Measurements from ENCODE around the gene FCHSD2. TPM values are rescaled to one million over a fixed set of nuclear protein-coding genes. Genes with fewer than 3 reads are reported as not detected.

Gene FCHSD2
- total RNA-seq, 1 donor from 2014 or later = 19.7 TPM

DNA sequence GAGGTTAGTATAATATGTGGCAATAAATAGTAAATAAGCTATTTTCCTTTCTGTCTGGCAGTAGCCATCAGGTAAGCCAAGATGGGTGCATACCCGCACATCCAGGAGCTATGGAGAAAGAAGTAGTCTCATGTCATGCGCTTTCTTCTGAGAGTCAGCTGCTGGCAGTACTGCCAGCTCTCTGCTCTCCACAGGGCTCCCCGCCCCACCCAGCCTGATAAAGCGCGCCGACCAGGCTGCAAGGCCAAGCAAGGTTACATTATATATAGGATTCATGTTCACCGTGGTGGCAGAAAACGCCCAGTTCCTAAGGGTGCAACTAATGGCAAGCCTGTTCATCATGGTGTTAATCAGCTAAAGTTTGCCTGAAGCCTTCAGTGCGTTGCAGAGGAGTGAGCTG is 201.7 kb downstream of the FCHSD2 start:
- TF ChIP-seq, protein P1, sequence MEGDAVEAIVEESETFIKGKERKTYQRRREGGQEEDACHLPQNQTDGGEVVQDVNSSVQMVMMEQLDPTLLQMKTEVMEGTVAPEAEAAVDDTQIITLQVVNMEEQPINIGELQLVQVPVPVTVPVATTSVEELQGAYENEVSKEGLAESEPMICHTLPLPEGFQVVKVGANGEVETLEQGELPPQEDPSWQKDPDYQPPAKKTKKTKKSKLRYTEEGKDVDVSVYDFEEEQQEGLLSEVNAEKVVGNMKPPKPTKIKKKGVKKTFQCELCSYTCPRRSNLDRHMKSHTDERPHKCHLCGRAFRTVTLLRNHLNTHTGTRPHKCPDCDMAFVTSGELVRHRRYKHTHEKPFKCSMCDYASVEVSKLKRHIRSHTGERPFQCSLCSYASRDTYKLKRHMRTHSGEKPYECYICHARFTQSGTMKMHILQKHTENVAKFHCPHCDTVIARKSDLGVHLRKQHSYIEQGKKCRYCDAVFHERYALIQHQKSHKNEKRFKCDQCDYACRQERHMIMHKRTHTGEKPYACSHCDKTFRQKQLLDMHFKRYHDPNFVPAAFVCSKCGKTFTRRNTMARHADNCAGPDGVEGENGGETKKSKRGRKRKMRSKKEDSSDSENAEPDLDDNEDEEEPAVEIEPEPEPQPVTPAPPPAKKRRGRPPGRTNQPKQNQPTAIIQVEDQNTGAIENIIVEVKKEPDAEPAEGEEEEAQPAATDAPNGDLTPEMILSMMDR (IDR thresholded peaks at IDR 0.05; ENCODE audit: partially characterized antibody, unreplicated experiment) = no peak
- no peak for DNase-seq
- H3K9me3 Mint-ChIP-seq (ENCODE audit: unreplicated experiment) = no peaks in the 10 kb centered on the region
- no peaks in the 10 kb centered on the region for H3K36me3 Mint-ChIP-seq (ENCODE audit: unreplicated experiment)
- H3K27ac Mint-ChIP-seq (ENCODE audit: unreplicated experiment) = no peak overlapping the region
- no peak overlapping the region for H3K4me3 Mint-ChIP-seq (ENCODE audit: unreplicated experiment)
- H3K4me1 Mint-ChIP-seq (ENCODE audit: low read depth, unreplicated experiment) = no peaks in the 10 kb centered on the region
- peaks cover 3% of the 10 kb centered on the region for H3K27me3 Mint-ChIP-seq (ENCODE audit: unreplicated experiment)

DNA sequence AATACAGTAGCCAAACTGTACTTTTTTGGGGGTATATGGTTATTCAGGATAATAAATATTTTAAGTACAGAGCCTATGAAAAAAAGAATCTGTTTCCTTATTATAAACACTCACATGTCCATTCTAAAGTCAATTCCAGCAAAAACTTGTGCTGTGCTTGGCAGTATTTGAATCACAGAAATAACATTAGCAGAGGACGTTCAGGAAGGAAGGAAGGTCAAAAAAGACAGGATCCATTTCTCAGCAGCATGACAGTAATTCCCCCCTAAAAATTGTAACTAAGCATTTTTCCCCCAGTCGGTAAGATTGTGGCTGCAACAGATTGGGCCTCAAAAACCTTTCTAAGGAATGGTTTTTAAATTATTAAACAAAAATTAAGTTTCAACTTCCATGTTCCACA is 203.1 kb downstream of the FCHSD2 start:
- TF ChIP-seq, protein P1 (IDR thresholded peaks at IDR 0.05; ENCODE audit: partially characterized antibody, unreplicated experiment) = no peak
- no peak for DNase-seq
- H3K4me1 Mint-ChIP-seq (ENCODE audit: low read depth, unreplicated experiment) = no peaks in the 10 kb centered on the region
- H3K4me3 Mint-ChIP-seq (ENCODE audit: unreplicated experiment) = no peak overlapping the region
- no peaks in the 10 kb centered on the region for H3K36me3 Mint-ChIP-seq (ENCODE audit: unreplicated experiment)
- H3K27me3 Mint-ChIP-seq (ENCODE audit: unreplicated experiment) = peaks cover 3% of the 10 kb centered on the region
- H3K27ac Mint-ChIP-seq (ENCODE audit: unreplicated experiment) = no peak overlapping the region
- H3K9me3 Mint-ChIP-seq (ENCODE audit: unreplicated experiment) = no peaks in the 10 kb centered on the region

DNA sequence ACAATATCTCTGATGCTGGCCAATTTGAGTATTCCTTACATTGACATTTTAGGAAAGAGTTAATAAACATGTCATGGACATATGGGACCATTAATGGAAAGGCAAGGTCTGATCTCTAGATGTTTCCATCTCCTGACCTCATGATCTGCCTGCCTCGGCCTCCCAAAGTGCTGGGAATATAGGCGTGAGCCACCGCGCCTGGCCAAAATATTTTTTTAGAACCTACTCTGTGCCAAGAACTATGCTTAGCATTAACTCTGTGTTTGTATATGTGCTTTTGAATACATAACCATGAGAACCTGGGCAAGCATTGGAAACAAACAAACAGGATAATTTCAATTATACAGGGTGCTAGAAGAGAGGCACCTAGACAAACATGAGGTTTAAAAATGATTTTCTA is 204.7 kb downstream of the FCHSD2 start:
- Mint-ChIP-seq H3K36me3 (ENCODE audit: unreplicated experiment) (no peaks in the 10 kb centered on the region), H3K4me3 (ENCODE audit: unreplicated experiment) (no peak overlapping the region), H3K27ac (ENCODE audit: unreplicated experiment) (no peak overlapping the region), H3K9me3 (ENCODE audit: unreplicated experiment) (no peaks in the 10 kb centered on the region), H3K4me1 (ENCODE audit: low read depth, unreplicated experiment) (no peaks in the 10 kb centered on the region), H3K27me3 (ENCODE audit: unreplicated experiment) (peaks cover 3% of the 10 kb centered on the region)
- DNase-seq = no peak
- TF ChIP-seq, protein P1 (IDR thresholded peaks at IDR 0.05; ENCODE audit: partially characterized antibody, unreplicated experiment) = no peak

DNA sequence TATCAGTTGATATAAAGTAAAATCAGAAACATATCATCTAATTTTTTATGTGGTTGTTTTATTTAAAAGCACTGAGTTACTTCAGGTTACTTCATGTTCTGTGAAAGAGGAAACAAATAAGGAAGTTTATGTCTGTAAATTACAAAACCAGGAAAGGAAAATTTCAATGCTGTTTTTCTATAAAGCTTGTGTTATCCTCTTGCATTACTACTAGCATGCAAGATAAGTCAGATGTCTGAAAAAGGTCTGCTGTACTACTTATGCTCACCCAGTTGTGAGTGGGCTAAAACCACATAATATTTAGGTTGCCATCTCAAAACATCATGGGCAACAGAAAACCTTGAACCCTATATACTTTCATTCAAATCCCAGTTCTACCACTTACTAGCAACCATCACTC is 206.4 kb downstream of the FCHSD2 start:
- H3K4me1 Mint-ChIP-seq (ENCODE audit: low read depth, unreplicated experiment) = no peaks in the 10 kb centered on the region
- H3K27me3 Mint-ChIP-seq (ENCODE audit: unreplicated experiment) = peaks cover 1% of the 10 kb centered on the region
- H3K27ac Mint-ChIP-seq (ENCODE audit: unreplicated experiment) = no peak overlapping the region
- no peaks in the 10 kb centered on the region for H3K9me3 Mint-ChIP-seq (ENCODE audit: unreplicated experiment)
- H3K4me3 Mint-ChIP-seq (ENCODE audit: unreplicated experiment) = no peak overlapping the region
- no peaks in the 10 kb centered on the region for H3K36me3 Mint-ChIP-seq (ENCODE audit: unreplicated experiment)
- TF ChIP-seq, protein P1 (IDR thresholded peaks at IDR 0.05; ENCODE audit: partially characterized antibody, unreplicated experiment) = no peak
- DNase-seq = no peak

DNA sequence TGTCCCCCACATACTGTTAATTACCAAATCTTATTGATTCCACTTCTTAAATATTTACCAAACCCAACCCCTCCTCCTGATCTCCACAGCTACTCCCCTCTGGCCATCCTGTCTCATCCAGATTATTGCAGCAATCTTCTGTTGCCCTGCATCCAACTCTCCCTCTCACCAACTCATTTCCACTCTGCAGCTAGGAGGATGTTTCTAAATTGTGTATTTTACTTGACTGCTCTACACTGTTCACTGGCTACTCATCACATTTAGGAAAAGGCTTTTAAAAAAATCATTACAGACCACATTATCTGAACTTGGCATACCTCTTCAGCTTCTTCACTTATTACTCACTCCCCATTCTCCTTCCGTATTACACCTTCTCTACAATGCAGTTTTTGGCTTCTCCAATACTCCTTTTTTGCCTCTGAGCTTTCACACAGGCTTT is 210.0 kb downstream of the FCHSD2 start:
- Mint-ChIP-seq H3K9me3 (ENCODE audit: unreplicated experiment) (no peaks in the 10 kb centered on the region), H3K4me1 (ENCODE audit: low read depth, unreplicated experiment) (peaks cover 4% of the 10 kb centered on the region), H3K27ac (ENCODE audit: unreplicated experiment) (no peak overlapping the region), H3K4me3 (ENCODE audit: unreplicated experiment) (no peak overlapping the region), H3K27me3 (ENCODE audit: unreplicated experiment) (no peaks in the 10 kb centered on the region), H3K36me3 (ENCODE audit: unreplicated experiment) (no peaks in the 10 kb centered on the region)
- DNase-seq = no peak
- TF ChIP-seq, protein P1 (IDR thresholded peaks at IDR 0.05; ENCODE audit: partially characterized antibody, unreplicated experiment) = no peak
